Coronary artery (tissue), 2 donors: Measurements from ENCODE around the gene CDHR5.

ENCODE experiments used
- DNase-seq: peaks from one replicate; pipeline ENCODE4 v3.0.0-alpha.2; 2017; ENCODE audit warnings: low spot score
- H3K27ac ChIP-seq, 2 donors: fragments of 200-600 bp; sonication (generic); one replicate each; pipeline ENCODE4 v1.5.1; 2016 to 2019
- H3K4me3 ChIP-seq: fragments of 200-600 bp; sonication (generic); 2 replicates; pipeline ENCODE4 v1.5.1; 2016; ENCODE audit warnings: mild to moderate bottlenecking, moderate library complexity
- CTCF ChIP-seq: fragments of 200-600 bp; sonication (generic); IDR thresholded peaks from one replicate; pipeline ENCODE4 v1.5.1; 2019; ENCODE audit warnings: antibody characterized with exemption

The CDHR5 gene

GRCh38 chr11:581752-582151, 43.0 kb downstream of the CDHR5 start:
- Histone ChIP-seq H3K27ac (no peak overlapping the region), H3K4me3 (no peak overlapping the region)
- TF ChIP-seq CTCF = no peak
- DNase-seq = no peak

- no peak overlapping the region for H3K4me3 ChIP-seq
Measured at GRCh38 chr11:581342-581741, 43.4 kb downstream of the CDHR5 start.

GRCh38 chr11:579830-580601, 44.7 kb downstream of the CDHR5 start:
- no peak for DNase-seq
- no peak overlapping the region for H3K27ac ChIP-seq
- no peak for TF ChIP-seq CTCF
- H3K4me3 ChIP-seq = no peak overlapping the region

More at GRCh38 chr11:581342-581741, 43.4 kb downstream of the CDHR5 start:
- no peak for TF ChIP-seq CTCF
- DNase-seq = no peak
- no peak overlapping the region for H3K27ac ChIP-seq

GRCh38 chr11:578276-579035, 46.3 kb downstream of the CDHR5 start:
- peak overlapping the region; percentile 85 for H3K4me3 ChIP-seq

GRCh38 chr11:577611-577894, 47.2 kb downstream of the CDHR5 start:
- Histone ChIP-seq H3K4me3 (peak overlapping the region; percentile 85), H3K27ac (no peak overlapping the region)
- no peak for TF ChIP-seq CTCF
- no peak for DNase-seq

More at GRCh38 chr11:578276-579035, 46.3 kb downstream of the CDHR5 start:
- DNase-seq = no peak
- H3K27ac ChIP-seq = no peak overlapping the region
- TF ChIP-seq CTCF = no peak

- Histone ChIP-seq H3K4me3 (peak overlapping the region; percentile 85), H3K27ac (peak overlapping the region; percentile 36 to 93)
- DNase-seq = no peak
- TF ChIP-seq CTCF = no peak
Measured at GRCh38 chr11:576811-577610, 47.7 kb downstream of the CDHR5 start.
